Astrocyte (in vitro differentiated cells and primary cell): ENCODE measurements around the gene STK35.

Source experiments
- CTCF ChIP-seq: IDR thresholded peaks from 2 replicates; pipeline ENCODE4 v1.5.1; 2011; ENCODE audit warnings: low read depth, mild to moderate bottlenecking, inconsistent platforms, low read length, moderate library complexity; ENCODE audit not compliant: insufficient read depth
- EZH2 ChIP-seq: IDR thresholded peaks from 2 replicates; pipeline ENCODE4 v1.6.1; 2012; ENCODE audit warnings: mild to moderate bottlenecking, low read length, inconsistent platforms; ENCODE audit not compliant: insufficient read depth

- TF ChIP-seq CTCF (no peak), EZH2 (no peak)
These were observed 31.9 kb downstream of the STK35 start for GRCh38 chr20:2133318-2134183.
